CD4-positive, alpha-beta T cell (primary cell): Measurements from ENCODE around the gene GCNT3. TPM values are rescaled to one million over a fixed set of nuclear protein-coding genes. Genes with fewer than 3 reads are reported as not detected.

Experiments
- ATAC-seq: fragments of 200-7000 bp; cut with Tn5 transposase; one replicate; pipeline ENCODE4 v1.10.0; 2022; ENCODE audit warnings: mild to moderate bottlenecking; ENCODE audit not compliant: poor library complexity
- CTCF ChIA-PET: fragments of 350-600 bp; sonication (Branson Sonifier 250); formaldehyde crosslinking; loops from one replicate; lab custom pipeline; 2021; ENCODE audit warnings: antibody characterized with exemption, inconsistent platforms; lab: Charles Lee
- POLR2A ChIA-PET: fragments of 350-600 bp; sonication (Branson Sonifier 250); formaldehyde crosslinking; loops from one replicate; lab custom pipeline; 2021; ENCODE audit warnings: antibody characterized with exemption, inconsistent platforms; lab: Charles Lee
- DNase-seq, 14 experiments: peaks; one replicate each; pipeline ENCODE4 v3.0.0-alpha.2; 2013 to 2020; ENCODE audit warnings: mixed read lengths in 2 of 14
- H3K27ac ChIP-seq, 2 donors: one replicate each; pipeline versions ENCODE4 v1.5.1 to v1.7.0; 2013; ENCODE audit warnings: low read length in 2 of 2, low read depth in 1 of 2, mild to moderate bottlenecking in 1 of 2
- H3K27me3 ChIP-seq, 2 experiments: 1 replicate in 1 of 2; 2 replicates in 1 of 2; pipeline versions ENCODE4 v1.6.1 to v1.7.0; 2013; ENCODE audit warnings: low read length in 2 of 2, control low read depth in 1 of 2, mild to moderate bottlenecking in 1 of 2, moderate library complexity in 1 of 2; ENCODE audit not compliant: insufficient read depth in 2 of 2, control insufficient read depth in 1 of 2
- H3K36me3 ChIP-seq: one replicate; pipeline ENCODE4 v1.6.1; 2013; ENCODE audit warnings: low read length, control low read depth; ENCODE audit not compliant: insufficient read depth
- H3K4me1 ChIP-seq: one replicate; pipeline ENCODE4 v1.6.1; 2013; ENCODE audit warnings: low read length, control low read depth; ENCODE audit not compliant: insufficient read depth
- H3K4me3 ChIP-seq: one replicate; pipeline ENCODE4 v1.5.1; 2013; ENCODE audit warnings: mild to moderate bottlenecking, low read length, moderate library complexity
- H3K9me3 ChIP-seq, 2 experiments: 1 replicate in 1 of 2; 2 replicates in 1 of 2; pipeline versions ENCODE4 v1.6.1 to v1.7.0; 2013; ENCODE audit warnings: low read length in 2 of 2, mild to moderate bottlenecking in 2 of 2, control low read depth in 1 of 2, moderate library complexity in 1 of 2; ENCODE audit not compliant: control insufficient read depth in 1 of 2, insufficient read depth in 1 of 2
- H3K27ac Mint-ChIP-seq: one replicate; pipeline ENCODE4 v1.8.0; 2020; ENCODE audit warnings: mixed read lengths
- H3K27me3 Mint-ChIP-seq: one replicate; pipeline ENCODE4 v1.8.0; 2021; ENCODE audit warnings: mixed read lengths
- H3K36me3 Mint-ChIP-seq: one replicate; pipeline ENCODE4 v1.8.0; 2021; ENCODE audit warnings: low read depth, mixed read lengths
- H3K4me1 Mint-ChIP-seq: one replicate; pipeline ENCODE4 v1.8.0; 2021; ENCODE audit warnings: low read depth, mixed read lengths
- H3K4me3 Mint-ChIP-seq: one replicate; pipeline ENCODE4 v1.8.0; 2020; ENCODE audit warnings: mild to moderate bottlenecking, mixed read lengths
- H3K9me3 Mint-ChIP-seq: one replicate; pipeline ENCODE4 v1.8.0; 2020; ENCODE audit warnings: mixed read lengths
- CTCF ChIP-seq: fragments of 200-600 bp; IDR thresholded peaks from one replicate; pipeline ENCODE4 v1.8.0; 2022; ENCODE audit warnings: antibody characterized with exemption, mild to moderate bottlenecking
- intact Hi-C, 2 experiments: fragments of 100-400 bp; cut with DNase I in 1 of 2; cut with micrococcal nuclease in 1 of 2; formaldehyde crosslinking; loops; one replicate each; pipeline versions ENCODE4 v1.15.1 to v1.9.0; 2023 to 2025; cut with DNase I, micrococcal nuclease
- total RNA-seq, 174 experiments: library from RNA in 2 of 174; stranded (reverse) in 2 of 174; gene quantifications; one replicate each; pipeline ENCODE4 v1.2.3 and lab custom pipeline; 2021 to 2026

The GCNT3 gene
- total RNA-seq, 2 experiments from 2014 or later: not detected

- Histone ChIP-seq H3K27me3 (no peaks in the 10 kb centered on the region), H3K27ac (no peak overlapping the region), H3K36me3 (no peaks in the 10 kb centered on the region), H3K9me3 (no peaks in the 10 kb centered on the region), H3K4me1 (peaks cover 4% of the 10 kb centered on the region), H3K4me3 (no peak overlapping the region)
- TF ChIP-seq CTCF: no peak
- DNase-seq: no peak
- Mint-ChIP-seq H3K27ac (no peak overlapping the region), H3K4me1 (peaks cover 9% of the 10 kb centered on the region), H3K9me3 (no peaks in the 10 kb centered on the region), H3K4me3 (no peak overlapping the region), H3K27me3 (peaks cover 10% of the 10 kb centered on the region), H3K36me3 (no peaks in the 10 kb centered on the region)
- intact Hi-C loops: no loop called here
- ChIA-PET POLR2A (no interaction called here), CTCF (no interaction called here)
- ATAC-seq: no peak
These were observed 21.6 kb upstream of the GCNT3 start for GRCh38 chr15:59590027-59590426.

- H3K27me3 ChIP-seq: no peaks in the 10 kb centered on the region
- peaks cover 10% of the 10 kb centered on the region for H3K27me3 Mint-ChIP-seq
- ATAC-seq (no peak), DNase-seq (no peak)
- no peak overlapping the region for H3K4me3 ChIP-seq
- no peak overlapping the region for H3K27ac Mint-ChIP-seq
- TF ChIP-seq CTCF: no peak
- H3K9me3 ChIP-seq: no peaks in the 10 kb centered on the region
- intact Hi-C loops: no loop called here
- ChIA-PET POLR2A (no interaction called here), CTCF (no interaction called here)
- no peaks in the 10 kb centered on the region for H3K36me3 Mint-ChIP-seq
- H3K27ac ChIP-seq: no peak overlapping the region
- no peak overlapping the region for H3K4me3 Mint-ChIP-seq
- peaks cover 4% of the 10 kb centered on the region for H3K4me1 ChIP-seq
- no peaks in the 10 kb centered on the region for H3K9me3 Mint-ChIP-seq
- H3K4me1 Mint-ChIP-seq: peaks cover 9% of the 10 kb centered on the region
- no peaks in the 10 kb centered on the region for H3K36me3 ChIP-seq
These were observed 20.2 kb upstream of the GCNT3 start for GRCh38 chr15:59591356-59591755.

GRCh38 chr15:59594493-59594942 is 17.1 kb upstream of the GCNT3 start:
- Mint-ChIP-seq H3K36me3 (no peaks in the 10 kb centered on the region), H3K9me3 (no peaks in the 10 kb centered on the region), H3K27me3 (peaks cover 13% of the 10 kb centered on the region), H3K4me1 (peaks cover 9% of the 10 kb centered on the region), H3K27ac (no peak overlapping the region), H3K4me3 (no peak overlapping the region)
- Histone ChIP-seq H3K4me3 (no peak overlapping the region), H3K36me3 (no peaks in the 10 kb centered on the region), H3K27me3 (no peaks in the 10 kb centered on the region), H3K4me1 (peaks cover 4% of the 10 kb centered on the region), H3K27ac (no peak overlapping the region), H3K9me3 (no peaks in the 10 kb centered on the region)
- no peak for DNase-seq
- POLR2A ChIA-PET: no interaction called here
- intact Hi-C loops: no loop called here
- no peak for TF ChIP-seq CTCF
- no peak for ATAC-seq
- CTCF ChIA-PET: interaction anchor here (0.5 kb wide), 1 partner anchor 22 kb away, joined by 3 read pairs; no protein-coding TSS in a partner anchor
